Ecto neural progenitor cell (in vitro differentiated cells): Measurements from ENCODE around the gene ANO4.

Experiments
- DNase-seq: peaks from one replicate; pipeline ENCODE4 v3.0.0-alpha.2; 2018; ENCODE audit warnings: low spot score

ANO4 gene

DNA sequence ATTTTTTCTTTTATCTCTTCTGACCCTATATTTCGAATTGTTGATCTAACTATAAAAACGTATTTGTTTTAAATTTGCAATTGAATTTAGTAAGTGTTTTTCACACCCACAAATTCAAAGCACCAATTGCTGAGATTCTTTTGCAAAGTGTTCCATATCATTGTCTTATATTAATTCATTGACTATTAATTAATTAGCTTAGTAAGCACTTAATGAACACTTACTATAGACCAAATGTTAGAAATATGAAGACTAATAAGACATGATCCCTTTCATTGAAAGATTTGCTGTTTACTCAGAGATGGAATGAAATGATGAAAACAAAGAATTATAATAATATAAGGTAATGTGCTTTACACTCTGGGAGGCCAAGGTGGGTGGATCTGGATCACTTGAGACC lies 14.2 kb downstream of the ANO4 start:
- no peak for DNase-seq

DNA sequence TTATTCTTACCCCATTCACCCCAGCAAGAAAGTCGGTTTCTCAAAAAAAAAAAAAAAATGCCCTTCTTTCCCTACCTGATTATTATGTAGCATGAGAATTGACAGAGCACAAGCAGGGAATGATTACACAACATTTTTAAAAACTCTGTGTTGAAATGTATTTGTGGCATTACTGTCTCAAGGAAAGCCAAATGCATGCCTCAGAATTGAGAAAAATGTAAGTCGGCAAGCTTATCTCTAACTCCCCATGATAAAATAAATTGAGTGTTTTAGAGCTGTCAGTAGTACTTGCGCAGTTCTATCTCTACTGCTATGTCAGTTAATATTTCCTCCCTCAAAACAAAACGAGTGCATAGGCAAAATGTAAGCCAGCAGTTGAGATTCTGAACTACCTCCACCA lies 25.7 kb downstream of the ANO4 start:
- DNase-seq = no peak

DNA sequence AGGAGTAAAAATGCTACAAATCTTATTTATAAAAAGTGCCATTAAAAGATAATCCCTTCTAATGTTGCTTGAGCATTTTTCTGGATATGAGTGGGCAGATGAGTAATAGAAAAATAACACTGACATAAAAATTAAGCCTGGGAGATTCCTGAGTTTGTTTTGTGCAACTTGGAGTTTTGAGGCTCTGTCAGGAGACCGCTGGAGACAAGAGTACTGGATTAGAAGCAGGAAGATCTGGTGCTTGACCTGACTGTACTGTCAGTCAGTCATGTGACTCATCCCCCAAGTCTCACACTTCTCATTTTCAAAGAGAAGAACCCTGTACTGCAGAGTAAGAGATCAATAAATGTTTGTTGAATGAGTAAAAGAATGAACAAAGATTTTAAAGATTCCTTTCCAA lies 29.4 kb downstream of the ANO4 start:
- no peak for DNase-seq

DNA sequence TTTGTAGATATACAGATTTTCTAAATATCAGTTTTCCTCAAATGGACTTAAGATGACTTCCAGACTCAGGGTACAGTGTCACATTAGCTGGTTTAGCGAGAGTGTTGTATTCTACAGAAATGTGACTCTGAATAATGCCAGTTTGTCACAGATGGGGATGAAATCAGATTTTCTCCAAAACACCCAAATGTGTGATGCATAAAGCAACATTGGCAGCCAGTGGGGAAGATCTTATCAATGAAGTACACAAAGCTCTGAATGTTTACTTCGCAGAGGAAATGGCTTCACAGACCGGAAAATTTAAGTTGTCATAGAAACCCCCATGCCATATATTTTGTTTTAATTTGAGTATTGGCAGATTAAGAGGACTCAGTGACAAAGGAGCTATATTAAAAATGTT lies 29.9 kb downstream of the ANO4 start:
- DNase-seq = no peak

DNA sequence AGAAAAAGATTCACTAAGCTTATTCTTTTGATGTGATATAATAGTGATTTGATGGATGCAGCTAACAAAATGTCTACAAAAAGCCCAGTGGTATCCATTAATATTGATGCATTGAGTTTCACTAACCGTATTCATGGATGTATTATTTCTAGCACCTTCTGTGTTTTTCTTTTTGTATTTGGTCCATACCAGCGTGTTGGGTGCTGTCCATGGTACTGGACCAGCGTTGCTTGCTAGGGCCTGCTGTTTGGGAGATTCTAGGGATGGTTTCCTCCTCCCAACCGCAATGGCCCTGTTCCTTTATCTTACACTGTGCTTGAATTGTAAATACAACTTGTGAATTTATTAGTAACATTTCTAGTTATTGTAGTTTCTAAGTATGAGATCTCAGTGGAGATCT lies 31.7 kb downstream of the ANO4 start:
- peak; percentile 69 for DNase-seq

DNA sequence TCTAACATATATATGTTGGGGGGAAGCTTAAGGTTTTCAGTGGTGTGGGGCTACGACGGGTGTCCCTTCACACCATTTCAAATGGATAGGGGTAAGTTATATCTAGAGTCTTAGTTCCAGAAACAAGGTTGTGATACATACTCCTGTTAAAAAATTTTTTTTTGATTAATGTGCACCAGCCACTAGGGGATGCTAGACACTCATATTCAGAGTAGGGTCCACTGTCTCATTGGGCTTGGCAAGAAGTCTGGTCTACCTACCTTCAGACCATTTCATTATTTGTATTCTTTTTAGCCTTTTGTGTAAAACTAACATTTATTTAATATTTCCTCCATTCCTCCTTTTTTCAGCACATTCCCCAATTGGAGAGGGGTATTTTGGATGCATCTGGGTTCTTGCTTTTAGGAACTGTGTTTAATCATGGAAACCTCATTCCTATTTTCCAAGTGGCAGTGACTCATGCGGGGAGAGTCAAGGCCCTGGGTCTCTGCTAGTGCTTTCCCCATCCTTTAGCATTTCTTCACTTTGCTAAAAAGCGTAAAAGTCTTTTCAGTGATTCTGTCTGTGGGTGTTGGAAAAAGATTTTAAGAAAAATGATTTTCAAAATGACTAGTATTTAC lies 33.4 kb downstream of the ANO4 start:
- DNase-seq = no peak

DNA sequence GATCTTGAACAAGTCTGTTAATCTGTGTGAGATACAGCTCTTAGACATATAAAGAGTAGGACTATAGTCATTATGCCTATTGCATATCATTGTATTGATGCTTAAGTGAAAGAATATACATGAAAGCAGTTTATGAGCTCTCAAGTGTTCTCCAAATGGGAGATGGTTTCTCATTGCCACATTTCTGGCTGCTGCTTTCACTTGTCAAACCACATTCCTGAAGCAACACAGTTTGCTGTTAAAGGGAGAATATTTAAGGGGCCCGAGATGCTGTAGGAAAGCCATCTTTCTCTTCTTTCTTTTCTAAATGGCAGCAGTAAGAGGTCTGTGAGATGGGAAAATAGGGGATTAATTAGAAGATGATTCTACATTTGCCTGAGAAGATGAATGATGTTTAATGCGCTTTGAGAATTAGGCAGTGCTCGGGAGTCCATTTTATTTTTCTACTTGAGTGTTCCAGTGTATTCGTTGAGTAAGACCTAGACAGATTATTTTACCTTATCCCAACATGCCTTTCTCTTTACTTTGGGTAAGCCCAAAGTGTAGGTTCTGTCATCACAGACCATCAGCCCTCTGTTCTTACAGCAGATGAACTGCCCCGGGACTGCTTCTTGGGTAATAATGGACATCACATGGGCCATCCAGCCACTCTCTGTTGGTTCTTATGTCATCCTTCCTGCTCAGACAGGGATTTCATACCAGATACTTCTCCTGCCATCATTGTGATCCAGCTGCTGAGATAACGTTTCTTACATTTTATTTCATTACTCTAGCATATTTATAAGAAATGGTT lies 35.6 kb downstream of the ANO4 start:
- DNase-seq = no peak

DNA sequence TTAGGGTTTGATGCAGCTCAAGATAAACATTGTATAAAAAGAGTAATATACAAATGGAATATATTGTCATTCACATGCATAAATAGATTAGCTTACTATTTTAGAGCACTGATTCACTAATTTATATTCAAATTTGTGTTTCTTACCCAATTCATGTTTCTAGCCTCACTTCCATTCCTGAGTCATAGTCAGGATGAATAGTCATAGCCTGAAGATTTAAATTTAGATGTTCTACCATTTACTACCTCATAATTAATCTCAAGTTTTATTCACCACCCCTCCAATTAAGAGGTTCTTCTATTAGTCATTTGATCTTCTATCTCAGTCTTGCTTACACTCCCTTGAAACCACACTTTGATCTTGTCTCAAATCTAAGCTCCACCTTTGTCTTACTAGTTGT lies 38.7 kb downstream of the ANO4 start:
- no peak for DNase-seq

DNA sequence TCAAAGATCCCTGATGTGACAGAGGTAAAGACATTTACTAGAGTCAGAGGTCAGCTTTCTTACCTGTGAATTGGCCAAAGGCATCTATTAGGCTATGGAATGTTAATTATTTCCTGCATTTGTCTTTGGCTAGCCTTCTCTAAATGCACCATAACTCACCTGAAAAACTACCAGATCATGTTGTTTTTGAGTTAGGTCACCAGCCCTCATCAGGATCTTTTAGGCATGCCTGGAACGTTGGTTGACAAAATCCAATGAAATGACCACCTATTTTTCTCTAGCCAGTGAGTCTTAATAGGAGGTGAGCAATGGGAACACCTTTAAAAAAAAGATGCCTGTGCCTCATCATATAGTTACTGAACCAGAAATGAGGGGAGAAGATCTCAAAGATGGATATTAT lies 46.2 kb downstream of the ANO4 start:
- no peak for DNase-seq

DNA sequence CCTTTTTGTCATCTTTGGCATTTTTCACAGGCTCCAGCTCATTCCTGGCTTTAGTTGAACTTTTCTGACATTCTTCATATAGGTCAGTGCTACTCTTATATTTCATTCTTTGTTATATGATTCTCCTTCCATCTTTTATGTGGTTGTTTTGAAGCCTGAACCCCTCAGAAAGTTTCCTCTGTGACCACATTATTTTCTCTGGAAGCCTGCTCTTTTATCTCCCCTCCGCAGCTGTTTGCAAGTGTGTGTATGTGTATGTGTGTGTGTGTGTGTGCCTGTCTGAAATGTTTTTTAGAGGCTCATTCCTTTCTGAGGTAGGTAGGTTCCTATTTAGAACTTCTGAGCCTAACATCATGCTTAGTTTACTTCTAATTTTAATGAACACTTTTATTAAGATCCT lies 47.6 kb downstream of the ANO4 start:
- no peak for DNase-seq

DNA sequence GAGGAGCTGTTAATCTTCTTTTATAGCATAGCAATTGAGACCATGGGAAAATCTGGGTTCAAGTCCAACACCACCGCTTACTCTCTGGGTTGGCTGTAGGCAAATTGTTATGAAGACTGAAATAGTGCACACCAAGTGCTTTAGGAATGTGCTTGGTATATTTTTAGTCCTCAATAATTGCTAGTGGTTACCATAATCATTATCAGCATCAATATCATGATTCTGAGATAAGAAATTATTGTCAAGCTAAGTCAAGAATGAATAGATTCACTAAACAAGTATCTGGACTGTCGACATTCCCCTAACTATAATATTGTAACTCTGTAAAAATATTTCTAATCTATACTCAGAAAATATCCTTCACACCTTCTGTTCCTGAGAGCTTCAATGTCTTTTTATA lies 48.5 kb downstream of the ANO4 start:
- no peak for DNase-seq

DNA sequence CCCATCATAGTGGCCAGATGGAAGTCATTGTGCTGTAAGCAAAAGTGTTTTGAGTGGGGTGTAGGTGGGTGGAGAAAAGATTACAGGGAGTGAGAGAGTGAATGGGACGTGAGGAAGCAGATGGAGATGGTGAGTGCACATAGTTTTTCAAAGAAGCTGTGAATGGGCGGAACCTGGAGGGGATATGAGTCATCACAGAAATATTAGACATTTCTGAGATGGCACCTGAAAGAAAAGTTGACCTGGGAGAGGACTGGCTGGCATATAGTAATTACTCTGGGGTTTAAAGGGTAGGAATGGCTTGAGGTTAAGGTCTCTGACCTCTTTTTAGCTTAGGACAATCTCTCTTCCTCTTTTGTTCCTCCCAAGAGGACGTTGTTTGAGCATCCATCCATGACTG lies 50.5 kb downstream of the ANO4 start:
- DNase-seq = no peak

DNA sequence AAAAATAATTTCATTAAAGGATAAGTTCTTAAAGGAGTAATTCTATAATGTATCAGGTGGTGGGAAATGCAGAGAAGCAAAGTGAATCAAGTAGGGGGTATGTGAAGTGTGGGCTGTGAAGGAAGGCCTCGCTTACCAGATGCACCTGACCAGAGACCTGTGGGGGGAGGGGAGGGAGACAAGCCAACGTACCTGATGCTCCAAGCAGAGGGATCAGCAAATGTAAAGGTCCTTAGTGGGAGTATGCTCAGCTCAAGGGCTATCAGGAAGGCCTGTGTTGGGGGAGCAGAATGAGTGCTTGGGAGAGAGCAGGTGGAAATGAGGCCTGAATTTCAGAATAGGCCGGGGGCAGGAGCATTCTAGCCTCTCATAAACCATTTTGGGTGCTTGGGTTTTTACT lies 57.1 kb downstream of the ANO4 start:
- DNase-seq = no peak

DNA sequence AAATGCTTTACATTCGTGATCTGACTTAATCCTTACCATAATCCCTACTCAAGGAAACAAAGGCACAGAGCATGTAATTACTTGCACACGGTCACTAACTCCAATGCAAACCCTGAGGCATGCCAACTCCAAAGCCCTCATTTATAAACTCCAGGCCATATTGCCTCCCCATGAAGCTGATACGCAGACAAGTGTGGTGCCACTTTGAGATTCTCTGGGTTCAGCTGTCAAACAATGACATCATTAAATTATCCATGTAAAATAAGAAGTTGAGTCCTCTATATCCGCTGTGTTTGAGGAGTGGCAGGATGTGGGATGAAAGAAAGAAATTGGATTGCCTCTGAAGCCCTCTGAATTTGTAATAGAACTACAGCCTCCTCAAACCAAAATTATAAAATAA lies 62.8 kb downstream of the ANO4 start:
- DNase-seq = no peak

DNA sequence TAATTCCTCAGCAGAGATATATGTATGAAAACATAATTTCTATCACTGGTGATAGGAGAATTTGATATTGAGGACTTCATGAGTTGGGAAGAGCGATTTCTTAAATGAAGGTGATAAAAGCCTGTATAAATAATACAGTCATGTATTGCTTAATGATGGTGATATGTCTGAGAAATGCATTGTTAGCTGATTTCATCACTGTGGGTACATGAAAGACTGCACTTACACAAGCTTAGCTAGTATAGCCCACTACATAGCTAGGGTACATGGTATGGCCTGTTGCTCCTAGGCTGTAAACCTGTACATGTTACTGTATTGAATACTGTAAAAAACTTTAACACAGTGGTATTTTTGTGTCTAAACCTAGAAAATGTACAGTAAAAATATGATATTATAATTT lies 63.4 kb downstream of the ANO4 start:
- DNase-seq = no peak

DNA sequence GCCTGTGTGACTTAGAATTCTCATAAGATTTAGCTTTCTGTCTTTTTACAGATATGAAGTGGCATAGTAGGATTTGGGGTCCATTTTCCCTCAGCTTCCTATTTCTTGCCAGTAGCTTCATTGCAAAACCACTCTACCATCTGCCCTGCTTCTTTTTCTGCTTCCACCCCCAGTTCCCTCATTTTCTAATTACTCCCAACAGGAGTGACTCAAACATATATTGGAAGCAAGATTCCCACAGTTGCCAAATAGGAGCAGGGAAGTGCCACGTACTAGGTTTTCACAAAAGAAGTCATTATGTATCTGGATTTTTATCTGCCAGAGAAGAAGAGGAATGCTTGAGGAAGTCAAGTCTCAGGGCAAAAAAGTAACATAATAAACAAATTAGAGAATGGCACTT lies 64.1 kb downstream of the ANO4 start:
- no peak for DNase-seq

DNA sequence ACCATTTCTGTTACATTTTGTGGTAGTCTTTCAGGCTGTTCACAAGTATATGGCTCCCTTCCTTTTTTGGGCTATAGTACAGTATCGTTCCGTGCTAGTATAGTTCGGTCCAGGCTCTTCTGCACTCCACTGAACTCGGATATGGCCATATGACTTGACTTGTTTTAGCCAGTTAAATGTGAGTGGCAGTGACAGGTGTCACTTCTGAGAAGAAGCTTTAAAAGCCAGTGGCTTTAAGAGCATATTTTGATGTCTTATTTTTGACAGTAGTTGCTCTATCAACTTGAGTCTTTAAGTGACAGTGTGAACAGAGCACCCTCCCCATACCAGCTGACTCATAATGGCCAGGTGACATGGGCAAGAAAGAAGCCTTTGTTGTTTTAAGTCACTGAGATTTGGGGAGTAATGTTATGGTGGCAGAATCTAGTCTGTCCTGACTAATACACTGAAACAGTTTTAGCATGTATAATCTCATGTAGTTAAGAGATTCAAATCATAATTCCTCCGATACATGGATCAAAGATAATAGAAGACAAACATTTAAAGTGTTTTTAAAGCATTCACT lies 64.6 kb downstream of the ANO4 start:
- DNase-seq = no peak

DNA sequence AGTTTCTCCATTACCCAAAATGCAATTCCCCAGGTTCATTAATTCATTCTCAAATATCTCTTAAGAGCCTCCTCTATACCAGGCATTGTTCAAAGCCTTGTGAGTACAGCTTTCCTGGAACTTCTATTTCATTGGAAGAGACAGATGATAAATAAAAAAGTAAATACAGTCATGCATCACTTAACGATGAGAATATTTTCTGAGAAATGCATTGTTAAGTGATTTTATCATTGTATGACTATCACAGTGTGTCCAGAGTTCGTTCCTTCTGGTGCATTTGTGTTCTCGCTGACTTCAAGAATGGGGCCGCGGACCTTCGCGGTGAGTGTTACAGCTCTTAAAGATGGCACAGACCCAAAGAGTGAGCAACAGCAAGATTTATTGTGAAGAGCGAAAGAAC lies 66.0 kb downstream of the ANO4 start:
- DNase-seq = no peak

DNA sequence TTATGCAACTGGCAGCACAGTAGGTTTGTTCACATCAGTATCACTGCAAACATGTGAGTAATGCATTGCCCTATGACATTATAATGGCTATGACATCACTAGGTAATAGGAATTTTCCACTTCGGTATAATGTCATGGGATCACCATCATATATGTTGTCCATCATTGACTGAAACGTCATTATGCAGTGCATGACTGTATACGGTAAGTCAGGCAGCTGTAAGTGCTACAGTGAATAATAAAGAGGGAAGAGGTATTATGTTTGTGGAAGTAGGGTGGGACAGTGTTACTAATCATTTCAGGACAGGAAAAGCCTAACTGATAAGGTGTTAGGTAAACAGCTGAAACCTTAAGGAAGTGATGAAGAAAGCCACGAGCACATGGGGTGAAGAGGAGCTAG lies 68.1 kb downstream of the ANO4 start:
- no peak for DNase-seq

DNA sequence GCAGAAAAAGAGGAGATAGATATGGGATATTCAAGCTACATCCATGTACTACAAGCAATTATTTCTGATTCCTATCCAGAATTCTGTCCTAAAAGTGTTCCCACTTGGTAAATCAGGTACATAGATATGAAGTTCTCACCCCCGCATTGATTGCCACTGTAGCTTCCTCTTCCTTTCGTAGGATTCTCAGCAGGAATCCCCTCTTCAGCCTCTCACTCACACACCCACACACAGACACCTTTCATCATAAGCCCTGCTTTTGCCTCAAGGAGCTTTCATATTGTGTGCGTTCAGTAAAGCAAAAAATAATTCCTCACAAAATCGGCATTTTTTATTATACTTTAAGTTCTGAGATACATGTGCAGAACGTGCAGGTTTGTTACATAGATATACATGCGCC lies 69.8 kb downstream of the ANO4 start:
- no peak for DNase-seq

DNA sequence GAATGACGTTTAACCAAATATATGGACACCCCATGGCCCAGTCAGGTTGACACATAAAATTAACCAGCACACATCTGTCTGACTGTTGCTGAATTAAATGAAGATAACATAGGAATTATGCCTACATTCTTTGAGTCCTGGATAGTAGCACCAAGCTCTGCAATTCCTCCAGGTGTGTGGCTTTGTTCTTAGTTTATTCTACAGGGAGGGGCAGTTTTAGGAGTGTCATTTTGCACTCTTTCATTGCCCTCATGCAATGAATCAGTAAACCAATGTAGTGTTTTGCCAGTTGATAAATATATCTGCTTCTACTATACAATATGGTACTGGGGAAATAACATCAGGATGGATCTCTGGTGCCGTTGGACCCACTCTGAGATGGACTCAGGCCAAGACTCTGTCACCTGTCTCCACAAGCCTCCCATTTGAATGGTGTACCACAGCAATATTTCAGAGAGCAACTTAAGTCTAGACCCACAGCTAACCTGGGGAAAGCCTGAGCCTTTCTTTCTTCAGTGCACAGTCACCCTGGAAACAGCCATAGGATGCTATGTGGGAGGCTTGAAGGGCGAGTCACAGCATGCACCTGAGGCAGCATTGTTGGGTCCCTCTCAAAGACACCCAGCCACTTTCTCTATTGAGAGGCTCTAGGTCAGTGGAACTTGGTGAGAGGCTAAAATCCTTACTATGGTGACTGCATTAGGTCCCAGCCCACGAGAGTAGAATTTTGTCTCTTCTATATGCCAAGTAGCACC lies 73.2 kb downstream of the ANO4 start:
- DNase-seq = no peak

DNA sequence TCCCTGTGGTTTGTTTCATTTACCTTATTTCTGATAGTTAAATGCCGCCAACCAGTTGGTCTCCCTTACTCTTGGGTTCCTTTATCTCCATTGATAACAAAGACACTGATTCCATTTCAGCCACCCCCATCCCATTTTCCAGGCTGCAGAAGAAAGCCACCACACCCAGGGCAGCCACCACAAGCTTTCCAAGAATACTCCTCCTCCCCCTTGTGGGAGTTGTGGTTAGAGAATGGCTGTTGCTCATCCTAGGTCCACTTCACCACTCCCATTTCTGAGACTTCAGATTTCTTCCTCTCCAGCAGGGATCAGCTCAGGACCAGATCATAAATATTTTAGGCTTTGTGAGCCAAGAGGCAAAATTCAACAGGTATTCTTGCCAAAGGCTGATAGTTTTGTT lies 73.9 kb downstream of the ANO4 start:
- no peak for DNase-seq

DNA sequence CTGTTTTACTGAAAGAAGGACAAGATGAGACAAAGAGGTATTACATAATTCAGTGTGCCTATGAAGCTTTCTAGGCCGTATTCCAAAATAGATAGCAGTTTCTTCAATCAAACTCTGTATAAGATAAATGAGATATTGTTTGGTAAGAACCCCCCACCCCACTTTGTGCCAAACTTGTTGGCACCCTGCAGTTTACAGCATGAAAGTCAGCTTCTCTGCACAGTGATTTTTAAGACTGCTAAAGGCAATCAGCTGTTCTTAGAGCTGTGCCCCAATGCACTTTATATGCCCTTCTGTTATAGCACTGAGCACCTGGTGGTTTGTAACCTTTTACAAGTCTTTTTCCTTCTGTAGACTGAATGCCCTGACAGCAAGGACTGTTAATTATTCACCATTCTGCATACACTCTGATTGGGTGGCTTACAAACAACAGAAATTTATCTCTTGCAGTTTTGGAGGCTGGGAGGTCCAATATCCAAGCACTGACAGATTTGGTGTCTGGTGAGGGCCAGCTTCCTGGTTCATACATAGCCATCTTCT lies 76.7 kb downstream of the ANO4 start:
- no peak for DNase-seq
